Stimulated activated naive CD8-positive, alpha-beta T cell treated with anti-CD3 and anti-CD28 coated beads, Interleukin-15, amount 100 ng/mL, for 72 hours (primary cell): ENCODE data around the gene UBR3.
A peak's percentile ranks its signal among the peaks of the same experiment; 100 is the strongest.

Experiments
- ATAC-seq: fragments of 150-1000 bp; cut with Tn5 transposase; 2 replicates; pipeline ENCODE4 v1.10.0; 2021; ENCODE audit warnings: mild to moderate bottlenecking, moderate library complexity
- DNase-seq, 2 donors: peaks; one replicate each; pipeline ENCODE4 v3.0.0; 2021 to 2022
- H3K27ac Mint-ChIP-seq, 2 donors: one replicate each; pipeline ENCODE4 v1.8.0; 2022; ENCODE audit warnings: mild to moderate bottlenecking in 2 of 2, mixed read lengths in 2 of 2, moderate library complexity in 2 of 2
- H3K27me3 Mint-ChIP-seq: one replicate; pipeline ENCODE4 v1.8.0; 2022; ENCODE audit warnings: mixed read lengths
- H3K4me1 Mint-ChIP-seq: one replicate; pipeline ENCODE4 v1.8.0; 2022; ENCODE audit warnings: mild to moderate bottlenecking, mixed read lengths
- H3K4me3 Mint-ChIP-seq, 2 donors: one replicate each; pipeline ENCODE4 v1.8.0; 2022; ENCODE audit warnings: mild to moderate bottlenecking in 2 of 2, mixed read lengths in 2 of 2, moderate library complexity in 1 of 2
- H3K9me3 Mint-ChIP-seq, 2 donors: one replicate each; pipeline ENCODE4 v1.8.0; 2022; ENCODE audit warnings: mixed read lengths in 2 of 2

The UBR3 gene

GRCh38 chr2:169979025-169979424 is 151.8 kb downstream of the UBR3 start:
- no peak for ATAC-seq
- Mint-ChIP-seq H3K4me3 (no peak overlapping the region), H3K9me3 (peaks cover 12 to 32% of the 10 kb centered on the region in 2 donors), H3K4me1 (peaks cover 5% of the 10 kb centered on the region), H3K27ac (no peak overlapping the region), H3K27me3 (no peaks in the 10 kb centered on the region)
- no peak for DNase-seq

DNA sequence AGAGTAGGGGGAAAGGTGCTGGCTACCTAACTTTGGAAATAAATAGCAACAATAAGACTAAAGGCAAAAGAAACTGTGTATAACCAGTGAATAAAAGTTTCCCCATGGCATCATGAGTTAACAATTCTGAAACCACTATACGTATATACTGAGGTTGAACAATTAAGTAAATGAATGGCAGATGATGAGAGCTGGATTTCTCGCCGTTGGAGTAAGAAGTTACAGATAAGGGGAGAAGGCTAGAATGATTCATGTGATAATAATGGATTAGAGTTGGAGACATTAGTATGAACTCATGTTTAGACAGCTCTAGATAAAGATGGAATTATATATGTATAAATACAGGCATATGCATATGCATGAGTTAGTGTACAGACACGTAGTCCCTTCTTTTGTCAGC is 152.7 kb downstream of the UBR3 start:
- no peaks in the 10 kb centered on the region for H3K27me3 Mint-ChIP-seq
- ATAC-seq (no peak), DNase-seq (no peak)
- no peak overlapping the region for H3K27ac Mint-ChIP-seq
- H3K4me1 Mint-ChIP-seq, result peaks cover 5% of the 10 kb centered on the region
- H3K4me3 Mint-ChIP-seq, result no peak overlapping the region
- H3K9me3 Mint-ChIP-seq, result peaks cover 11 to 28% of the 10 kb centered on the region in 2 donors

DNA sequence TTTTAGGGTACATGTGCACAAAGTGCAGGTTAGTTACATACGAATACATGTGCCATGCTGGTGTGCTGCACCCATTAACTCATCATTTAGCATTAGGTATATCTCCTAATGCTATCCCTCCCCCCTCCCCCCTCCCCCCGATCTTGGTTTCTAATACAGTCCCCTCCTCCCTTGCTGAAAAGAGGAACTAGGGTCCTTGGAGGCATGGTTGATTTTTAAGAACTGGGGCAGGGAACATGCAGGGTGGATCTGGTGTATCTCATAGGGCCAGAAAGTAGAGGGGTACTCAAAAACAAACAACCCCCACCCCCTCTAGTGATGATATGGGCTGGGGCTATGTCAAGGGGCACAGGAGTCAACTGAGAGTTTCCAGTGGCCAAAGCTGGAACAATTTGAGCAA is 153.4 kb downstream of the UBR3 start:
- Mint-ChIP-seq H3K27ac (peak overlapping the region in 1 of 2 donors; percentile 59), H3K4me1 (peaks cover 5% of the 10 kb centered on the region), H3K9me3 (peaks cover 5 to 22% of the 10 kb centered on the region in 2 donors), H3K27me3 (no peaks in the 10 kb centered on the region), H3K4me3 (no peak overlapping the region)
- DNase-seq (no peak), ATAC-seq (no peak)

- no peak overlapping the region for H3K27ac Mint-ChIP-seq
Measured at GRCh38 chr2:169982929-169983328, 155.7 kb downstream of the UBR3 start.

DNA sequence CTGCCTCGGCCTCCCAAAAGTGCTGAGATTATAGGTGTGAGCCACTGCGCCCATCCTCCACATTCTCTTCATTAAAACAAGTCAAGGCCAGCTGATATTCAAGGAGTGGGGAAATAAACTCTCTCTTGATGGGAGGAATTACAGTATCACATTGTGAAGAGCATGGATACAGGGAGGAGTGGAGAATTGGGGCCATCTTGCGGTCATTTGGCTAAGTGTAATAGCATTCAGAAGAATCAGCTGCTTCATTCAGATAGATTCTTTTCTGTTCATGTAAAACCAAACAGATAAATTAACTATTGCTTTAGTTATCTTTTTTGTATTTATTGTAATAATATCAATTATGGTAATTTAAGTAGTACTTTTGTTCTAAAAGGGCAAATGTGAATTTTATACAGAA is 156.3 kb downstream of the UBR3 start:
- no peak overlapping the region for H3K4me3 Mint-ChIP-seq
- H3K4me1 Mint-ChIP-seq, result peaks cover 2% of the 10 kb centered on the region
- no peak for ATAC-seq
- H3K27me3 Mint-ChIP-seq, result no peaks in the 10 kb centered on the region
- H3K9me3 Mint-ChIP-seq, result no peaks in the 10 kb centered on the region
- H3K27ac Mint-ChIP-seq, result no peak overlapping the region
- no peak for DNase-seq

More at GRCh38 chr2:169982929-169983328, 155.7 kb downstream of the UBR3 start:
- ATAC-seq (peak; percentile 9), DNase-seq (no peak)
- H3K9me3 Mint-ChIP-seq, result peaks cover 0 to under 1% of the 10 kb centered on the region in 2 donors
- no peak overlapping the region for H3K4me3 Mint-ChIP-seq
- peaks cover 5% of the 10 kb centered on the region for H3K4me1 Mint-ChIP-seq
- H3K27me3 Mint-ChIP-seq, result no peaks in the 10 kb centered on the region

DNA sequence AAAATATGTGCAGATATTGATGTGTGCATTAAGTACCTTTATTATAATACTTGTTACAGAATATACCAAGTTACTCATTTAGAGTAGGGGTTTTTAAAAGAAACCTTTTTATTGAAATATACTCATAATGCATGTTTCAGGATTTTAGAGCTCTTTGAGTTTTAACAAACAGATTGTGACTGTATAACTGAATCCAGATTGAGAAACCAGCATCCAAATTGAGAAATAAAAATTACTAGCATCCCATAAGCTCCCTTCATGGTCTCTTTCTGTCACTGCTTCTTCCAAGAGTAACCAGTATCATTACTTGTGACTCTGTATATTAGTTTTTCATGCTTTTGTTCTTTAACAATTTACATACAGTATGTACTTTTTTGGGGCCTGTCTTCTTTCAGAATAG is 156.9 kb downstream of the UBR3 start:
- no peak for DNase-seq
- Mint-ChIP-seq H3K27ac (no peak overlapping the region), H3K27me3 (no peaks in the 10 kb centered on the region), H3K4me1 (no peaks in the 10 kb centered on the region), H3K4me3 (no peak overlapping the region), H3K9me3 (no peaks in the 10 kb centered on the region)
- ATAC-seq, result no peak

- no peak for ATAC-seq
- H3K27ac Mint-ChIP-seq, result no peak overlapping the region
- no peaks in the 10 kb centered on the region for H3K9me3 Mint-ChIP-seq
- no peak for DNase-seq
- no peaks in the 10 kb centered on the region for H3K27me3 Mint-ChIP-seq
- H3K4me1 Mint-ChIP-seq, result no peaks in the 10 kb centered on the region
- no peak overlapping the region for H3K4me3 Mint-ChIP-seq
Measured at GRCh38 chr2:169994752-169995151, 167.5 kb downstream of the UBR3 start.

DNA sequence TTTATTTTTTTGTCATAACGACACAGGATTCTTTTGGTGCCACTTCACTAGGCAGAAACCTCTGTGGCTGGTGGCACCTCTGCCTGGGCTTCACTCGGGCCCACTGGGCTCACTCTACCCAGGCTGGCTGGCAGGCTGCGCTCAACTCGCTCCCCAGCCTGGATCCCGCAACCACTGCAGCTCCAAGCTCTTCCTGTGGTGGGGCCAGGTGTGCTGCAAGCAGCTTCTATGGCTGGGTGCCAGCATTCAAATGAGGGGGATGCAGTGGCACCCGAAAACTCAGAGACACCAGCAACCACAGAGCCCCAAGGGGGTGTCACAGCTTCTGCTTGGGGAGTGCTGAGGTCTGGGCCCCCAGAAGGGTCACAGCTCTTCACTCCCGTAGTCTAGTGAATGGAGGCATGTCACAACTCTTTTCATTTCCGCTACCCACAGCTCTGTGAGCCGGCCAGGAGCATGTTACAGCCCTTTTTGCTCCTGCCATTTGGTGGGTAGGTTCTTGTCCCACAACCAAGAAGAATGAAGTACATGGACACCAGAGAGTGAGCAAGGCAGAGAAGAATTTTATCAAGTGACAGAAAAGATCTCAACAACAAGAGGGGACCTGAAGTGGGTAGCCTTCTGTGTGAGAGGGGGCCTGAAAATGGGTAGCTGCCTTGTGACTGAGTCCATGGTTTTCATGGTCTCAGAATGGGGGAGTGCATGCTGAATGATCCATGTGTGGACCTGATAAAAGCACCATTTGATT is 170.1 kb downstream of the UBR3 start:
- H3K27me3 Mint-ChIP-seq, result no peaks in the 10 kb centered on the region
- H3K4me3 Mint-ChIP-seq, result no peak overlapping the region
- ATAC-seq (no peak), DNase-seq (no peak)
- peak overlapping the region in 1 of 2 donors; percentile 57 for H3K27ac Mint-ChIP-seq
- no peaks in the 10 kb centered on the region for H3K4me1 Mint-ChIP-seq
- no peaks in the 10 kb centered on the region for H3K9me3 Mint-ChIP-seq

GRCh38 chr2:169999054-169999453 is 171.8 kb downstream of the UBR3 start:
- no peaks in the 10 kb centered on the region for H3K4me1 Mint-ChIP-seq

GRCh38 chr2:170002096-170002495 is 174.8 kb downstream of the UBR3 start:
- H3K27me3 Mint-ChIP-seq, result no peaks in the 10 kb centered on the region

More at GRCh38 chr2:169999054-169999453, 171.8 kb downstream of the UBR3 start:
- H3K27me3 Mint-ChIP-seq, result no peaks in the 10 kb centered on the region
- no peak for DNase-seq
- H3K4me3 Mint-ChIP-seq, result no peak overlapping the region
- no peaks in the 10 kb centered on the region for H3K9me3 Mint-ChIP-seq
- H3K27ac Mint-ChIP-seq, result no peak overlapping the region
- no peak for ATAC-seq

DNA sequence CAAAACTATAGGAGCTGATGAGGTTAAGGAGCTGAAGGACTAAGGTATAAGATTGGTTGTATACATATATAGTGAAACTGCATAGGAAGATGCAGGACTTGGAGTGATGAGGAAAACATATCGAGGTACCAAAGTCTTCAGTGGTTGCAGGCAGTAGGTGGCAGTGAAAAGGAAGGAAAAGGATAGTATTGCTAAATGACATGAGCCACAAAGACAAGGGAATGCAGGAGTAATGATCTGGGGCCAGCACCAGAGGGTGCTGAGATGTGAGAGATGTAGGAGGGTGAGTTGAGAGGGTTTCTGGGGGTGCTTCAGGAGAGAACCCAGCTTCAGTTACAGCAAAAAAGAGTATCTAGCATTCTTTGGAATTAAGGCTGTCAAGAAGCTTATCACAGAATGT is 178.4 kb downstream of the UBR3 start:
- H3K27me3 Mint-ChIP-seq, result no peaks in the 10 kb centered on the region
- H3K4me1 Mint-ChIP-seq, result no peaks in the 10 kb centered on the region
- no peak overlapping the region for H3K27ac Mint-ChIP-seq
- H3K4me3 Mint-ChIP-seq, result no peak overlapping the region
- no peak for DNase-seq
- no peaks in the 10 kb centered on the region for H3K9me3 Mint-ChIP-seq
- no peak for ATAC-seq

More at GRCh38 chr2:170002096-170002495, 174.8 kb downstream of the UBR3 start:
- H3K4me1 Mint-ChIP-seq, result no peaks in the 10 kb centered on the region
- DNase-seq, result no peak
- H3K4me3 Mint-ChIP-seq, result no peak overlapping the region
- no peaks in the 10 kb centered on the region for H3K9me3 Mint-ChIP-seq
- ATAC-seq, result no peak
- H3K27ac Mint-ChIP-seq, result no peak overlapping the region

DNA sequence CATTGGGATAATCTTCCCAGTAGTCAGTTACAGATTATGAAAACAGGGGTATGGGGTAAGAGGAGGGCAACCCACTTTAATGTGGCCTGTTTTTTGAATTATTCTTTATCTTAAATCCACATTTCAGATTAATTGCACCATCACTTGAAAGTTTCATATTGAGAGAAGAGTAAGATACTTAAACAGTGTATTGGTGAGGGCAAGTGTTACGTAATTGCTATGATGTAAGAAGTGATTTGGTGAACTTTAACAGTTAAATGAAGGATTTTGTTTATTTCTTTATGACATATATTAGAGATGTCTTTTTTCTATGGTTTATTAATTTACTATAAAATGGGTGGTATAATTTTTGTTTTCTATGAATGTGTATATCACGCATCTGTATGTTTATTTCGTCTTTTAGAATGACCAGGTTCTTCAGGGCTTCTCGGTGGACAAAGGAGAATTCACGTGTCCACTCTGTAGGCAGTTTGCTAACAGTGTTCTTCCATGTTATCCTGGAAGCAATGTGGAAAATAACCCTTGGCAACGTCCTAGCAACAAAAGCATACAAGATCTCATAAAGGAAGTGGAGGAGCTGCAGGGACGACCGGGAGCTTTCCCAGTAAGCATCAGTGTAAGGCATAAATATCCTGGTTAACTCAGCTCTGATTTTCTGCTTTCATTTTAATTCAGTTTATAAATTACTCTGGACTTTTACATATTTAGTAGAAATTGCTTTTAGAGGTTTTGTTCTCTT is 179.5 kb downstream of the UBR3 start:
- H3K4me3 Mint-ChIP-seq, result no peak overlapping the region
- no peaks in the 10 kb centered on the region for H3K4me1 Mint-ChIP-seq
- no peak for ATAC-seq
- DNase-seq, result no peak
- no peaks in the 10 kb centered on the region for H3K9me3 Mint-ChIP-seq
- no peaks in the 10 kb centered on the region for H3K27me3 Mint-ChIP-seq
- no peak overlapping the region for H3K27ac Mint-ChIP-seq

- no peak overlapping the region for H3K4me3 Mint-ChIP-seq
- H3K9me3 Mint-ChIP-seq, result no peaks in the 10 kb centered on the region
- H3K27me3 Mint-ChIP-seq, result no peaks in the 10 kb centered on the region
- H3K4me1 Mint-ChIP-seq, result no peaks in the 10 kb centered on the region
- H3K27ac Mint-ChIP-seq, result no peak overlapping the region
- DNase-seq, result no peak
- no peak for ATAC-seq
Measured at GRCh38 chr2:170009209-170009608, 182.0 kb downstream of the UBR3 start.

DNA sequence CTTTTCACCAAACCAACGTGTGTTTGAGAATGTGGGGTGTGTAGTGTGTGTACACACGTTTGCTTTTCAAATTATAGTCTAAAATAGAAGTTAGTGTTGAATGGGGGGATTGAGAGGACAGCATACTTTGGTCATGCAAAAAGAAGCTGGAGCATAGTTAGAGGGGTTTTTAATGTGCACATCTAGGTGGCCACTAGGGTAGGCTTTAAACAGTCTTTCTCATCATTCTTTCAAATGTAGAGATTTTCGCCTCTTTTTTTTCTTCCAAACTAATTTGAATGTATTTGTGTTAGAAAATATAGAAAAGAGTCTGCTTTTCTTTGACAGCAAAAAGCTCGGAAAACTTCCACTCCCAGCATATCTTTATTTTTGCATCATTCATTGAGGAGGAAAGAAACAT is 185.5 kb downstream of the UBR3 start:
- no peak for DNase-seq
- no peaks in the 10 kb centered on the region for H3K9me3 Mint-ChIP-seq
- H3K4me1 Mint-ChIP-seq, result no peaks in the 10 kb centered on the region
- no peak overlapping the region for H3K4me3 Mint-ChIP-seq
- H3K27me3 Mint-ChIP-seq, result no peaks in the 10 kb centered on the region
- ATAC-seq, result no peak
- H3K27ac Mint-ChIP-seq, result no peak overlapping the region

DNA sequence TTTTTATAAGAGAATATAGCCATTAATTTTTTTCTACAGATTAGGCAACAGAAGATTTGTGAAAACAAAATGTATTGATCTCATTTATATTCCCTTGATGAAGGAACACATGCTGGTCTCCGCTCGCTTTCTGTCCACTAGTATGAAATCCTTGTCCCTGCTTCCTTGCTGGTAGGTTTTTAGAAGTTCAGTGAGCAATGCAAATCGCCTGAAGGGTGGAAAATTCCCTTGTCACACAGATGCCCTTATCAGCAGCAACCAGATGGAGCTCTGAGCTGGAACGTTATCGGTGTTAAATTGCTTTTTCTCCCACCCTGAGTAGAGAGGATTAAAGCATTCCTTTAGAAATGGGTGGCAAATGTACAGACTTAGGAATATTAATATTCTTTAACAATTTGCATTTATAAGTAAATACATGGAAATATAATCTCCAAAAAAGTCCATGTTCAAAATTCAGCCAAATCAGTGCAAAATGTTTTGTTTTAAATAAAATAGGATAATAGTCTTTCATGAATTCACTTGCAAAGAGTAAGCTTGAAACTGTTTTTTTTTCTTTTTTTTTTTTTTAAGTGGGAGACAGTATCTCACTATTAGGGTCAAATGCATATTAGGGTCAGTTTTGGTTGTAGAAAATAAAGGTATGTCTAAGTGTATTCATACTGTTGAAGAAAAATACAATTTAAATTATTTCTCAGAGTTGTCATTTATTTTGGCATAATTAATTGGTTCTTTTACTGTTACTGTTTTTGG is 186.7 kb downstream of the UBR3 start:
- no peak for DNase-seq

GRCh38 chr2:170014769-170015168 is 187.5 kb downstream of the UBR3 start:
- H3K4me3 Mint-ChIP-seq, result no peak overlapping the region
- H3K27ac Mint-ChIP-seq, result no peak overlapping the region
- DNase-seq (no peak), ATAC-seq (no peak)
- H3K27me3 Mint-ChIP-seq, result no peaks in the 10 kb centered on the region
- H3K4me1 Mint-ChIP-seq, result no peaks in the 10 kb centered on the region
- no peaks in the 10 kb centered on the region for H3K9me3 Mint-ChIP-seq

More for the DNA sequence above, 186.7 kb downstream of the UBR3 start:
- ATAC-seq, result no peak
- Mint-ChIP-seq H3K4me1 (no peaks in the 10 kb centered on the region), H3K4me3 (no peak overlapping the region), H3K27me3 (no peaks in the 10 kb centered on the region), H3K9me3 (no peaks in the 10 kb centered on the region), H3K27ac (no peak overlapping the region)
